ENCODE data around the gene ANKH.
"Not testable (repeated sequence)": the region's sequence is repeated elsewhere in the genome, so short reads cannot be mapped to it uniquely, and the experiment has no call there.

The ANKH gene

GRCh38 chr5:14826714-14827113 lies 44.9 kb downstream of the ANKH start:
- DNase-seq (ENCODE audit: low spot score): no peak

DNA sequence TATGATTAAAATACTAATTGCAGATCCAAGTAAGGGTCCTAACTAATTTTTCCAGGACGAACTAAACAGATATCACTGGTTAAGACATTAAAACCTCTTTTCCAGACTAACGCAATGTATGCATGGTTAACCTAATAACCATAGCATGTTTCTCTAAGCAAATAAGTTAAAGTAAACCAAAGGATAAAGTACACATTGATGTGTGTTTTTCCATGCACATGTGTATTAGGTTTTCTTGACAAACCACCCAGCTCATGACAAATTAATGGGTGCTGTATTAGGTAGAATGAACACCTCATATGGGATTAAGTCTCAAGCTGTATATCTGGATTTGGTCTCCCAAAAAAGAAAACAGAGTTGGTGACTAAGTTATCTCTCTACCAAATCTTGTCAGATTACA lies 45.6 kb downstream of the ANKH start:
- no peak for DNase-seq (ENCODE audit: low spot score)

- DNase-seq (ENCODE audit: low spot score): no peak
These were observed 47.1 kb downstream of the ANKH start for GRCh38 chr5:14824499-14824898.

GRCh38 chr5:14821100-14821845 lies 50.3 kb downstream of the ANKH start:
- no peak for DNase-seq (ENCODE audit: low spot score)

- no peak for DNase-seq (ENCODE audit: low spot score)
These were observed 52.4 kb downstream of the ANKH start for GRCh38 chr5:14818931-14819790.

- not testable (repeated sequence) for DNase-seq (ENCODE audit: low spot score)
These were observed 53.8 kb downstream of the ANKH start for GRCh38 chr5:14817762-14818136.

- no peak for DNase-seq (ENCODE audit: low spot score)
These were observed 54.4 kb downstream of the ANKH start for GRCh38 chr5:14816999-14817761.

- DNase-seq (ENCODE audit: low spot score): no peak
These were observed 55.1 kb downstream of the ANKH start for GRCh38 chr5:14816374-14816998.

DNA sequence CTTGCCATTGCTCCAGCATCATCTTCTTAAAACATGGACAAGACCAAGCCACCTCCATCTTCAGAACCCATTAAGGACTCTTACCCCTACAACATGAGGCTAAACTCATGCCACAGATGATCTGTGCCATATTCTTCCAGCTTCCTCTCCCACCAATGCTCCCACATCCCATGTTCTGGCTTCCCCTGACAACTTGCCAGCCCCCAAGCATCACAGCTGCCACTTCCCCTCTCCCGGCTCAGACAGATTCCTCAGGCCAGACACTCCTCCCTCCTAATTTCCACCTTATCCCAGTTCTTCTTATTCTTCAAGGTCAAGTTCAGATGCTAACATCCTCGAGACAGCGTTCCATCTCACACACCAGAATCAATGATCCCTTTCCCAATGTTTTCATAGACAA lies 57.8 kb downstream of the ANKH start:
- DNase-seq (ENCODE audit: low spot score): no peak

GRCh38 chr5:14812166-14812565 lies 59.4 kb downstream of the ANKH start:
- no peak for DNase-seq (ENCODE audit: low spot score)

- DNase-seq (ENCODE audit: low spot score): no peak
These were observed 60.5 kb downstream of the ANKH start for GRCh38 chr5:14810928-14811572.

DNA sequence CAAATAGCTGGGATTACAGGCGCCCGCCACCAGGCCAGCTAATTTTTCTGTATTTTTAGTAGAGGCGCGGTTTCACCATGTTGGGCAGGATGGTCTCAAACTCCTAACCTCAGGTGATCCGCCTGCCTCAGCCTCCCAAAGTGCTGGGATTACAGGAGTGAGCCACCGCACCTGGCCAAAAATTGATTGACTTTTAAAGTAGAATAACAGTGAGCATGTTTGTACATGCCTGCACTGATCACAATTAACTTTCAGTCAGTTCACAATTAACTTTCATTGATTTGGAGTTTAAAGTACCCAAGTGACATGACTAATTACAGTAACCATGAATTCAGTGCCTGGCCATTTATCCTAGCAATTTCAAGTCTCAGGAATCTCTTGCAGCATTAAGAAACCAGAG lies 61.3 kb downstream of the ANKH start:
- DNase-seq (ENCODE audit: low spot score): no peak

DNA sequence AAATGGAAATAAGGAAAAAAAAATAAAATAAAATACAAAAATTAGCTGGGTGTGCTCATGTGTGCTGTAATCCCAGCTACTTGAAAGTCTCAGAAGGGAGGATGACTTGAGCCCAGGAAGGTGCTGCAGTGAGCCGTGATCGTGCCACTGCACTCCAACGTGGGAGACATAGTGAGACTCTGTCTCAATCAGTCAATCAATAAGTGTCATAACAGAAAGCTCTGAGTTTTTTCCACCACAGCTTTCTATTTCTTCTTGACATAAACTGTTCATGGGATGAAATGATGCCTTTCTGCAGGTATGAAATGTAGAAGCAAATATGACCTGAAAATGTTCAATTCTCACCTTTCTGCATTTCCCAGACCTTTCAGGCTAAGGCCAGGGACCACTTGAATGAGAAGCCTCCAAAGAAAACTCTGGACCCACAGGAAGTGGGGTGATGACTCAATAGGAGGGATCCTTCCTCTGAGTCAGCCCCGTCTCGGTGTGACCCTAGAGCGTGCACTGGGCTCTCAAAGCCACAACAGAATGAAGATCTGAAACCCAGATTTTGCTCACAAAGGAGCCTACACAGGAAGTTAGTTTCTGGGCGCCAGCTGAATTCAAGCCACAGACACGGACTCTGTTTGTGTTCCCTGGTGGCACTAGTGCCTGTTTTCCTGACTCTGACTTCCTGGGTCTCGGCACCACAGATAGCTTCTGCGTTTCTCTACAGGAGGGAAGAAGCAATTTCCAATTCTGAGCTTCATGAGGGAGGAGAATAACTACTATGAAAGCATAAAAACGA lies 62.0 kb downstream of the ANKH start:
- no peak for DNase-seq (ENCODE audit: low spot score)

DNA sequence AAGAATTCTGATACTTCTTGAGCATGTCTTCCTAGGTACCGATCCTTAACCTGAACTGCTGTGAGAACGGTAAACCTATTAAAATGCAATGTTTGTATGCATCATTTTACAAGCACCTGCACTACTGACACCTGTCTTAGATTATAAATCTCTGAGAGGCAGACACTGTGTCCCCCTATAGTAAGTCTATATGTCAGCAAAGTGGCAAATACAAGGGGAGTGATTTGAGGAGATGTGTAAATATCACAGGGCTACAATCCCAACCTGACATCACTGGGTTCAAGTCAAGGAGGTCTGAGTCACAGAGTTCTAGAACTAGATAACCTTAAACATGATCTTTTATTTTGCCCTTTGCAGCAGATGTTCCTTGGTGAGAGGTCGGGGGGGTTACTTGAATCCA lies 64.1 kb downstream of the ANKH start:
- no peak for DNase-seq (ENCODE audit: low spot score)

GRCh38 chr5:14806456-14806855 lies 65.1 kb downstream of the ANKH start:
- DNase-seq (ENCODE audit: low spot score): no peak

DNA sequence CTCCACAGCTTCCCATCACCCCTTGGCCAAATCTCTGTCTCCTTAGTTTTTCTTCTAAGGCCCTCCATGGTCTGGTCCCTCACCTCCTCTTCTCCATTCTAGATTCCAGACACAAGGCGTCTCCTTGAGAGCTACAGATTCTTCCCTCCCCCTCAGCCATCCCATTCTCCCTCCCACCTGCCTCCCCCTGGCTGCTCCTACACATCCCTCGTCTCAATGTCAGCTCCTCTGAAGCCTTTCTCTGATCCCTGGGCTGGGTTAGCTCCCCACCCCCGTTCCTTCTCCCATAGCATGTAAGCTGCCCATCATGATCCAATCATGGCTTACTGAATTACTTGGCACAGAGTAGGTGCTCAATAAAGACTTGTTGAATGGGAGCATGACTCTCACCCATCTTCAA lies 69.0 kb downstream of the ANKH start:
- no peak for DNase-seq (ENCODE audit: low spot score)

DNA sequence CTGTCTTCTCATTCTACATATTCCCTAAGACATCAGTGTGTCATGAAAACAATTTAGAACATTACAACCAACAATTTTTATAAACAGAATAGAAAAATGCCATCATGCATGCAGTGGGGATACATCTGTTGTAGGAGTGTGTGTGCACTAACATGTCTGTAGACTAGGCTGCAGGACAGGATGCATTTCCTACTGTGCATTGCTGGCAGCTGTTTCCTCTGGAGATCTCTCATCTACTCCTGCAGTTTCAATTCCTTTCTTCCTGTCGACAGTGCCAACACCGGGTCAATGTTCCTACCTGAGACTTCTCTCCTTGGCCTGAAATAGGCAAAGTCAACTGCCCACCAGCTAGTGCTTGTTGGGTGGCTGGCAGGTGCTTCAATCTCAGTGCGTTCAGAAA lies 69.8 kb downstream of the ANKH start:
- DNase-seq (ENCODE audit: low spot score): no peak

DNA sequence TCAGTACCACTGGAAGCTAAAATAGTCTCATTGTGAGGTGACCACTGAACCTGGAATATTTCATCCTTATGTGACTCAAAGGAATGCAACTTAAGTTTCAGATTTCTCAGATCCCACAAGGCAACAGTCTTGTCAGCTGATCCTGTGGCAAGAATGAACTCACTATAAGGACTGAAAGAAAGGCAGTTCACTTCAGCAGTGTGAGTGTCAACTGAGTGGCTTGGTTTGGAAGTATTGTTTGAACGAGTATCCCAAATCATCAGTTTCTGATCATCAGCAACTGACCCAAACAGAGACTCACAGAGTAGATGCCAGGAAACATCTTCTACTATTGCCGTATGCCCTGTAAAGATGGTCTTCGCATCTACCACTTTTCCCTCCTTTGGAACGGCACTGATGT lies 74.2 kb downstream of the ANKH start:
- DNase-seq (ENCODE audit: low spot score): not testable (repeated sequence)

DNA sequence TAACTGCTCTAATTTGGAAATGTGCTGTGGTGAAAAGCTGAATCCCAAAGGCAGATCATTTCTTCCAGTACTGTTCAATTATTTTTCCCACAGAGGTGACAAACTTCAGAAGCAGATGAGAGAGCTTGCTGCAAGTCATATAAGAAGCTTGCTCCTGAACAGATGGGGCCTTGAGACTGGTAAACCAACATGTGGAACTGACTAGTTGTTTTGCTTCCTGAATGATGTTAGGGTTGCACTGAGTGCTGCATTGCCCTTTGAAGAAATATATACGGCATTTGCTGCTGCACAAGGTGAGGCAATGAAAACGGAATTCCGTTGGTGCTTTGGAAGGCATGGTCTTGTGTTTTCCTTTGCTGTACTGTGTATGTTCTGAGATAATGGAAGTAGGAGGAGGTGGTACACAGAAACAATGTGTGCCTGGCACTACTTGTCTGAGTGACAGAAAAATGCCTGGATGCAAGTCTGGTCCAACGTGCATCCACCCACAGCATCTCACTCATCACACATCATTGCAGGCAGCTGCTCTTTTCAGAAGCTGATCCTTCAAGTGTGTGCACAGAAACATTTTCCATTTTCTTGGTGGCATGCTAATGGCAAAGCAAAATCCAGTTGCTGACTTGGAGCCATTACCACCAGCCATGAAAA lies 76.9 kb downstream of the ANKH start:
- DNase-seq (ENCODE audit: low spot score): no peak

DNA sequence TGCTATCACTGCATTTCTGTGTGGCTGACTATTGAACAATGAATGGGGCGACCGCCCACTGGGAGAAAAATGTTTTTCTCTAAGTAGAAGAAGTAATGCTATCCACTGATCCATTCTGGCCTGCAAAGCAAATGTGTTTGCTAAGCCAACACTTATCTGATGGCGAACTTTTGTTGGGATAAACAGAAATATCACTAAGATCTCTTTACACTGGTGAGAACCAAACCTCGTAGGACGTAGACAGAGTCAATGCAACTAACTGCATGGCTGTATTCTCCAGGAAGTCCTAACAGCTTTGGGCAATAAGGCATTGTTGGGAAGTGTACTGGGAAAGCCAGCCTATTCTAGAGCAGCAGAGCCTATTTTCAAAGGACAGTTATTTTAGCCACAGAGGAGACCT lies 77.7 kb downstream of the ANKH start:
- DNase-seq (ENCODE audit: low spot score): no peak

Measured in left forelimb (tissue), 1 donor.